Measurements from ENCODE around the gene KCNJ16.

Gene KCNJ16

DNA sequence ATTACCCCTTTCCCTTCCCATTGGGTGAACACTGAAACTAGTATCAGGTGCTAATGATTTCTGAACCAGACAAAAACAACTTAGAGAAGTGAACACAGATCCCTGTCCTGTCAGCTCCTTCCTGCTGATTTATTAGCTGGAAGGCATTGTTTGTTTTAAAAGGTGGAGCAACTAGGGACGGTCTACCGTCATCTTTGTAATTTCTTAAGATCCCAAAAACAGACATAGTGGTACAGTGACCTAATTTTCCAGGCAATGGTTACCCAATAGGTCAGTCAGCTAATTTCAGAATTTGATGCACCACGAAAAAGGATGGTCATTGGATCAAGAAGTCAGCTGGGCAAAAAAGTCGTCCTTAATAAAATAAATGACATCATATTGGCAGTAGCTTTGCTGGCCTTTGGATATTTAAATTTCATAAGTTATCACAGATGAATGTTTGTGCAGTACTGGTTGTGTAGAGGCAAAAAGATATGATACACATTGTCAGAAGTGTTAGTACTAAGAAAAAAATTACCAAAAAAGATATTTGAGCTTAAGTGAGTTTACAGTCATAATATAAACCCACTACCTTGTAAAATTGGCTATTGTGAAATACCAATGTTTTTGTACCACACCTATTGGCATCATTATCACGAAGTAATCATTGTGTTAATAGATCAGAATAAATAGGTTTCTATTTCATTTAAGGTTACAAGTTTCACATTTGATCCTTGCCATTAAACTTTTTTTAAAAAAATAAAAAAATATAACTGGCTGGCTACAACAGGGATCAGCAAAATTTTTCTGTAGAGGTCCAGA is 27.2 kb upstream of the KCNJ16 start:
- Histone ChIP-seq H3K9me3 (ENCODE audit: insufficient read depth, low read depth, low read length) (no peaks in the 10 kb centered on the region), H3K9ac (ENCODE audit: low read depth, low read length) (no peak overlapping the region), H3K27ac (ENCODE audit: low read length) (no peak overlapping the region), H3K4me3 (ENCODE audit: low read length) (no peak overlapping the region), H3K27me3 (ENCODE audit: insufficient read depth, low read length) (no peaks in the 10 kb centered on the region), H3K4me1 (ENCODE audit: insufficient read depth, low read length) (no peaks in the 10 kb centered on the region), H3K36me3 (ENCODE audit: insufficient read depth, low read depth, low read length) (no peaks in the 10 kb centered on the region)

GRCh38 chr17:70049801-70050591 is 25.0 kb upstream of the KCNJ16 start:
- H3K4me1 ChIP-seq (ENCODE audit: insufficient read depth, low read length) = peaks cover 6% of the 10 kb centered on the region; the same call in 1 of the 2 replicates
- H3K27me3 ChIP-seq (ENCODE audit: insufficient read depth, low read length) = no peaks in the 10 kb centered on the region
- H3K36me3 ChIP-seq (ENCODE audit: insufficient read depth, low read depth, low read length) = no peaks in the 10 kb centered on the region
- no peak overlapping the region for H3K27ac ChIP-seq (ENCODE audit: low read length)
- no peaks in the 10 kb centered on the region for H3K9me3 ChIP-seq (ENCODE audit: insufficient read depth, low read depth, low read length)
- H3K9ac ChIP-seq (ENCODE audit: low read depth, low read length) = no peak overlapping the region
- no peak overlapping the region for H3K4me3 ChIP-seq (ENCODE audit: low read length)

DNA sequence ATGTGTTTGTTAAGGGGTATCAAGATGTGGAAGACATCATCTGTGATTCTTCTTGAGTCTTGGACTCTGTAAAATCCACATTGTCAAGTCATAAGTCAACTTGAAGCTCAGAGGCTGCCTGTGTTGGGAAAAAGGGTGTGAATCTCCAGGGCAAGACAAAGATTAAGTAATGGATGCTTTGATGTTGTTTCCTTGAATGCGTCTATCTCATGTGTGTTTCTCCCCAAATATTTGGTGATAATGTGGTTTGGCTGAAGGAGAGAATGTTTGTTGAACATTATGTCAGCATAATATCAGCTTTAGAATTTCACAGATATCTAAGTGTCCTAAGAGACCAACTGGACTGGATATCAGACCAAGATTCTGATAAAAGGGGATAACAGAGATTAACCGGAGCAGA is 24.1 kb upstream of the KCNJ16 start:
- peaks cover 9% of the 10 kb centered on the region; the same call in 1 of the 2 replicates for H3K4me1 ChIP-seq (ENCODE audit: insufficient read depth, low read length)
- H3K9ac ChIP-seq (ENCODE audit: low read depth, low read length) = no peak overlapping the region
- no peak overlapping the region for H3K27ac ChIP-seq (ENCODE audit: low read length)
- H3K9me3 ChIP-seq (ENCODE audit: insufficient read depth, low read depth, low read length) = no peaks in the 10 kb centered on the region
- H3K4me3 ChIP-seq (ENCODE audit: low read length) = no peak overlapping the region
- H3K36me3 ChIP-seq (ENCODE audit: insufficient read depth, low read depth, low read length) = no peaks in the 10 kb centered on the region
- H3K27me3 ChIP-seq (ENCODE audit: insufficient read depth, low read length) = no peaks in the 10 kb centered on the region

GRCh38 chr17:70053241-70054234 is 21.5 kb upstream of the KCNJ16 start:
- Histone ChIP-seq H3K4me1 (ENCODE audit: insufficient read depth, low read length) (peaks cover 9% of the 10 kb centered on the region; the same call in 1 of the 2 replicates), H3K27ac (ENCODE audit: low read length) (no peak overlapping the region), H3K9ac (ENCODE audit: low read depth, low read length) (no peak overlapping the region), H3K9me3 (ENCODE audit: insufficient read depth, low read depth, low read length) (no peaks in the 10 kb centered on the region), H3K36me3 (ENCODE audit: insufficient read depth, low read depth, low read length) (no peaks in the 10 kb centered on the region), H3K4me3 (ENCODE audit: low read length) (no peak overlapping the region), H3K27me3 (ENCODE audit: insufficient read depth, low read length) (no peaks in the 10 kb centered on the region)

- H3K9me3 ChIP-seq (ENCODE audit: insufficient read depth, low read depth, low read length) = no peaks in the 10 kb centered on the region
- no peaks in the 10 kb centered on the region for H3K27me3 ChIP-seq (ENCODE audit: insufficient read depth, low read length)
- no peak overlapping the region for H3K4me3 ChIP-seq (ENCODE audit: low read length)
- no peaks in the 10 kb centered on the region for H3K36me3 ChIP-seq (ENCODE audit: insufficient read depth, low read depth, low read length)
- H3K9ac ChIP-seq (ENCODE audit: low read depth, low read length) = no peak overlapping the region
- peaks cover 9% of the 10 kb centered on the region; the same call in 1 of the 2 replicates for H3K4me1 ChIP-seq (ENCODE audit: insufficient read depth, low read length)
- H3K27ac ChIP-seq (ENCODE audit: low read length) = no peak overlapping the region
Measured at GRCh38 chr17:70055000-70055399, 20.0 kb upstream of the KCNJ16 start.

- H3K36me3 ChIP-seq (ENCODE audit: insufficient read depth, low read depth, low read length) = no peaks in the 10 kb centered on the region
- H3K4me1 ChIP-seq (ENCODE audit: insufficient read depth, low read length) = peaks cover 9% of the 10 kb centered on the region; the same call in 1 of the 2 replicates
- H3K27ac ChIP-seq (ENCODE audit: low read length) = no peak overlapping the region
- H3K27me3 ChIP-seq (ENCODE audit: insufficient read depth, low read length) = no peaks in the 10 kb centered on the region
- H3K9me3 ChIP-seq (ENCODE audit: insufficient read depth, low read depth, low read length) = no peaks in the 10 kb centered on the region
- no peak overlapping the region for H3K9ac ChIP-seq (ENCODE audit: low read depth, low read length)
- H3K4me3 ChIP-seq (ENCODE audit: low read length) = no peak overlapping the region
Measured at GRCh38 chr17:70059071-70059470, 16.0 kb upstream of the KCNJ16 start.

DNA sequence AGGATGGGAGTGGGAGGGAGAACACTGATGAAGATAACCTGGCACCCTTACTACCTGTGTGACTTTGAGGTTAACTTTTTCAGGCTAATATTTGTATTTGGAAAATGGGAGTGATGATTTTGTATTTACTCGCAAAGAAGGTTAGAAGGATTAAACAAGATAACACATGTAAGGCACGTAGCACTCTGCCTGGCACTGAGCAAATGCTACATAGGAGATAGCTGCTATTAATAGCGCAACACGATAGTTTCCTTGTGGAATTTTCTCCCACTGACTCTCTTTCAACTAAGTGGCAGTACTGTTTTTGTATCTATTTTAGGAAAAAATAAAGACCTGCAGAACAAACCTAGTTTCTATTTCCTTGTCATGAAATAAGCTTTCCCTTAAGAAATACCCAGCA is 15.4 kb upstream of the KCNJ16 start:
- Histone ChIP-seq H3K36me3 (ENCODE audit: insufficient read depth, low read depth, low read length) (no peaks in the 10 kb centered on the region), H3K9ac (ENCODE audit: low read depth, low read length) (no peak overlapping the region), H3K4me3 (ENCODE audit: low read length) (no peak overlapping the region), H3K27me3 (ENCODE audit: insufficient read depth, low read length) (no peaks in the 10 kb centered on the region), H3K9me3 (ENCODE audit: insufficient read depth, low read depth, low read length) (no peaks in the 10 kb centered on the region), H3K4me1 (ENCODE audit: insufficient read depth, low read length) (peaks cover 7% of the 10 kb centered on the region; the same call in 1 of the 2 replicates), H3K27ac (ENCODE audit: low read length) (no peak overlapping the region)

- no peaks in the 10 kb centered on the region for H3K9me3 ChIP-seq (ENCODE audit: insufficient read depth, low read depth, low read length)
- H3K9ac ChIP-seq (ENCODE audit: low read depth, low read length) = no peak overlapping the region
- H3K4me3 ChIP-seq (ENCODE audit: low read length) = no peak overlapping the region
- H3K27me3 ChIP-seq (ENCODE audit: insufficient read depth, low read length) = no peaks in the 10 kb centered on the region
- no peaks in the 10 kb centered on the region for H3K4me1 ChIP-seq (ENCODE audit: insufficient read depth, low read length)
- H3K36me3 ChIP-seq (ENCODE audit: insufficient read depth, low read depth, low read length) = no peaks in the 10 kb centered on the region
- no peak overlapping the region for H3K27ac ChIP-seq (ENCODE audit: low read length)
Measured at GRCh38 chr17:70060415-70060814, 14.6 kb upstream of the KCNJ16 start.

DNA sequence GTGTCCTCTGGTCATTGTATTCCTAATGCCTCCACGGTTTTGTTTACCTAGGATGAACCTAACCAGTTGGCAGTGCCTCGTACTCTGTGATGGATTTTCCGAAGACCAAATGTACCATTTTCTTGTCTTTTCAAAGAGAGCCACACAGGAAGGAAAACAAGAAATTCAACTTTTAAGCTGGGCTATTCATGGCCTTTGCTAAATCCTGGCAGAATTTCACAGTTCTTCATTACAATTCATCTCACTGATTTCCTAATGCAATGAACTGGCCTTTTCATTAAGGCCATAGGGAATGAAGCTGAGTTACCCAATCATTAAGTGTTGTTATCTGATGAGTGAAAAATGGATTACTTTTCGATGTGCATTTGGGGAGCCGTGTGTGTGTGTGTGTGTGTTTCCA is 7.9 kb upstream of the KCNJ16 start:
- Histone ChIP-seq H3K36me3 (ENCODE audit: insufficient read depth, low read depth, low read length) (no peaks in the 10 kb centered on the region), H3K4me1 (ENCODE audit: insufficient read depth, low read length) (peaks cover 11% of the 10 kb centered on the region; the same call in 1 of the 2 replicates), H3K9ac (ENCODE audit: low read depth, low read length) (no peak overlapping the region), H3K27me3 (ENCODE audit: insufficient read depth, low read length) (no peaks in the 10 kb centered on the region), H3K4me3 (ENCODE audit: low read length) (no peak overlapping the region), H3K9me3 (ENCODE audit: insufficient read depth, low read depth, low read length) (no peaks in the 10 kb centered on the region), H3K27ac (ENCODE audit: low read length) (no peak overlapping the region)

DNA sequence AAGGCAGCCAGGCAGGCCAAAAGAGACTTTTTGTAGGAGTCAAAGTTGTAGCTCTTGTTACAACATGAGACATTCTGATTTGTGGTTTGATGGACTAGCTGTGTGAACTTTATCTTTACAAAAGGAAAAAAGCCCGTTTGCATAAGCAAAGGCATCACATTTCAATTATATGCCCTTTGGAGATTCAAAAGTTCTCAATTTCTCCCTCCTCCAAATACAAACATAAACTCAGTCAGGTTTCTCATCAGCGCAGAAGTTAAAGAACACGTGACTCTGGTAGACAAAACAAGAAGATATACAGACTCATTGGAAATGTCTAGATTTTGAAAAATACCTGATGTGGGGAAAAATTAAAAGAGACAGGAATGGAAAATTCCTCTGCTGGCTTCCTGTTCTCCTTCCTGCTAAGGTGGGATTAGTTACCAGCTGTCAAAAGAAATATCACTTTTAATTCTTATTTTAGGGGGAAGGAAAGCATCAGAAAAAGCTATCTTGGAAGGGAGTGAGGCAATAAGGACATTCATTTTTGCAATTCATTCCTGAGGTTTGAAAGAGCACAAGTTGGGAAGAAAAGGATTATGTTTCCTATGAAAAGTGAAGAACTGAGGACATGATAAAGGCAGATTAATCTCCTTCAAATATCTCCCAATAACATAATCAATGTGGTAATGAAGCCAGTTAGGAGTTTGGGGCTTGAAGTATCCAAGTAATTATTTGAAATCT is 4.6 kb upstream of the KCNJ16 start:
- Histone ChIP-seq H3K4me1 (ENCODE audit: insufficient read depth, low read length) (peaks cover 11% of the 10 kb centered on the region; the same call in 1 of the 2 replicates), H3K9me3 (ENCODE audit: insufficient read depth, low read depth, low read length) (no peaks in the 10 kb centered on the region), H3K36me3 (ENCODE audit: insufficient read depth, low read depth, low read length) (no peaks in the 10 kb centered on the region), H3K4me3 (ENCODE audit: low read length) (no peak overlapping the region), H3K27ac (ENCODE audit: low read length) (no peak overlapping the region), H3K9ac (ENCODE audit: low read depth, low read length) (no peak overlapping the region), H3K27me3 (ENCODE audit: insufficient read depth, low read length) (no peaks in the 10 kb centered on the region)

DNA sequence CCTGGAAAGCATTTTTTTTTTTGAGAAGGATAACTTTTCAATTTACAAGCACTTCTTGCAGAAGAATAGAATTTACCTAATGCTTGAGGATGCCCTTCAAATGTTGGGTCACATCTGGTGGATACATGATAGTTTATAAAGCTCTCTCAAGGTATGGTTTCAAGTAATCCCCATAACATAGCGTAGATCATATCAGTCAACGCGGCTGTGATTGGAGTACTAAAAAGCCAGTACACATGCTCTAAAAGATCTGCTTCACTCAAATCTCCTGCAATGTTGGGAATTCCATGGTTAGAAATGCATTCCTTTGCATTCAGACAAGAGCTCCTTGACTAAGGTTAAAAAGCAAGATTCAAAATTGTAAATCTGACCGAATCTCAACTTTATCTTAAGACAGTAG is 3.9 kb upstream of the KCNJ16 start:
- Histone ChIP-seq H3K4me1 (ENCODE audit: insufficient read depth, low read length) (peaks cover 11% of the 10 kb centered on the region; the same call in 1 of the 2 replicates), H3K9me3 (ENCODE audit: insufficient read depth, low read depth, low read length) (no peaks in the 10 kb centered on the region), H3K27me3 (ENCODE audit: insufficient read depth, low read length) (no peaks in the 10 kb centered on the region), H3K27ac (ENCODE audit: low read length) (no peak overlapping the region), H3K9ac (ENCODE audit: low read depth, low read length) (no peak overlapping the region), H3K4me3 (ENCODE audit: low read length) (no peak overlapping the region), H3K36me3 (ENCODE audit: insufficient read depth, low read depth, low read length) (no peaks in the 10 kb centered on the region)
